Endothelial cell (in vitro differentiated cells): ENCODE results near the gene PROB1. TPM values are rescaled to one million over a fixed set of nuclear protein-coding genes. Genes with fewer than 3 reads are reported as not detected.
"Not testable (repeated sequence)": the region's sequence is repeated elsewhere in the genome, so short reads cannot be mapped to it uniquely, and the experiment has no call there.

Source experiments
- DNase-seq: peaks from one replicate; pipeline ENCODE4 v3.0.0; 2021; ENCODE audit warnings: low spot score
- H3K27ac Mint-ChIP-seq: one replicate; pipeline ENCODE4 v1.8.0; 2021; ENCODE audit warnings: mixed read lengths, inconsistent platforms; ENCODE audit not compliant: unreplicated experiment
- H3K27me3 Mint-ChIP-seq: one replicate; pipeline ENCODE4 v1.8.0; 2021; ENCODE audit warnings: mild to moderate bottlenecking, moderate library complexity, mixed read lengths, inconsistent platforms; ENCODE audit not compliant: unreplicated experiment
- H3K36me3 Mint-ChIP-seq: one replicate; pipeline ENCODE4 v1.8.0; 2021; ENCODE audit warnings: mild to moderate bottlenecking, low read depth, mixed read lengths, inconsistent platforms; ENCODE audit not compliant: unreplicated experiment
- H3K4me1 Mint-ChIP-seq: one replicate; pipeline ENCODE4 v1.8.0; 2021; ENCODE audit warnings: mild to moderate bottlenecking, mixed read lengths, inconsistent platforms; ENCODE audit not compliant: unreplicated experiment
- H3K4me3 Mint-ChIP-seq: one replicate; pipeline ENCODE4 v1.8.0; 2021; ENCODE audit warnings: mild to moderate bottlenecking, mixed read lengths, inconsistent platforms; ENCODE audit not compliant: unreplicated experiment
- H3K9me3 Mint-ChIP-seq: one replicate; pipeline ENCODE4 v1.8.0; 2021; ENCODE audit warnings: mixed read lengths, inconsistent platforms; ENCODE audit not compliant: unreplicated experiment
- total RNA-seq: library from RNA; stranded (reverse); fragmentation: NEBNext Ultra II Directional; extraction: Animal tissue kit (Norgen Biotek cat#: 25700); gene quantifications from one replicate; pipeline ENCODE4 v1.2.1, GENCODE V29; 2021; ENCODE audit not compliant: unreplicated experiment
- TF ChIP-seq, protein P1 (sequence below): fragments of 200-600 bp; sonication (generic); IDR thresholded peaks from one replicate; pipeline ENCODE4 v1.5.0; 2021; ENCODE audit warnings: antibody characterized with exemption; ENCODE audit not compliant: unreplicated experiment

PROB1 gene
- total RNA-seq, 1 donor from 2014 or later, result 7.3 TPM

DNA sequence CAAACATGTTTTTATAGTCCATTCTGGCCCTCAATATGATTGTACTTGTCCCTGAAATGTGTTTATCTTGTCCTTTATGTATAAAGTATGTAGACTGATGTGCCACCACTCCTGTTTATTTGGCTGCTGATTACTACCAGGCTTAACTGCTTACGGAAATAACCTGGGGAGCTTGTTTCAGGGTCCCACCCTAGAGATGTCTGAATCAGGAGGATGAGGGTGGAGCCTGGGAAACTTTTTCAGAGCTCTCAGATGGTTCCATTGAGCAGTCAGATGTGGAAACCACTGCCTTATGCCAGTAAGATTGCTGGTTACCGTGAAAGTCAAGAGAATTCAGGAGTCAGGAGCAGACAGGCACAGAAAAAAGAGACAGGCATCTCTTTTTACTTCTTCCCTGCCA is 31.0 kb downstream of the PROB1 start:
- no peaks in the 10 kb centered on the region for H3K27me3 Mint-ChIP-seq
- DNase-seq, result no peak
- peaks cover 6% of the 10 kb centered on the region for H3K4me1 Mint-ChIP-seq
- H3K36me3 Mint-ChIP-seq, result peaks cover 10% of the 10 kb centered on the region
- TF ChIP-seq, protein P1, sequence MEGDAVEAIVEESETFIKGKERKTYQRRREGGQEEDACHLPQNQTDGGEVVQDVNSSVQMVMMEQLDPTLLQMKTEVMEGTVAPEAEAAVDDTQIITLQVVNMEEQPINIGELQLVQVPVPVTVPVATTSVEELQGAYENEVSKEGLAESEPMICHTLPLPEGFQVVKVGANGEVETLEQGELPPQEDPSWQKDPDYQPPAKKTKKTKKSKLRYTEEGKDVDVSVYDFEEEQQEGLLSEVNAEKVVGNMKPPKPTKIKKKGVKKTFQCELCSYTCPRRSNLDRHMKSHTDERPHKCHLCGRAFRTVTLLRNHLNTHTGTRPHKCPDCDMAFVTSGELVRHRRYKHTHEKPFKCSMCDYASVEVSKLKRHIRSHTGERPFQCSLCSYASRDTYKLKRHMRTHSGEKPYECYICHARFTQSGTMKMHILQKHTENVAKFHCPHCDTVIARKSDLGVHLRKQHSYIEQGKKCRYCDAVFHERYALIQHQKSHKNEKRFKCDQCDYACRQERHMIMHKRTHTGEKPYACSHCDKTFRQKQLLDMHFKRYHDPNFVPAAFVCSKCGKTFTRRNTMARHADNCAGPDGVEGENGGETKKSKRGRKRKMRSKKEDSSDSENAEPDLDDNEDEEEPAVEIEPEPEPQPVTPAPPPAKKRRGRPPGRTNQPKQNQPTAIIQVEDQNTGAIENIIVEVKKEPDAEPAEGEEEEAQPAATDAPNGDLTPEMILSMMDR, result no peak
- no peak overlapping the region for H3K4me3 Mint-ChIP-seq
- H3K9me3 Mint-ChIP-seq, result no peaks in the 10 kb centered on the region
- H3K27ac Mint-ChIP-seq, result no peak overlapping the region

- Mint-ChIP-seq H3K27ac (no peak overlapping the region), H3K4me3 (no peak overlapping the region), H3K36me3 (peaks cover 7% of the 10 kb centered on the region)
Measured at GRCh38 chr5:139361835-139362429, 33.0 kb downstream of the PROB1 start.

GRCh38 chr5:139360384-139360783 is 34.5 kb downstream of the PROB1 start:
- TF ChIP-seq, protein P1, result no peak
- Mint-ChIP-seq H3K9me3 (no peaks in the 10 kb centered on the region), H3K36me3 (no peaks in the 10 kb centered on the region), H3K4me1 (no peaks in the 10 kb centered on the region), H3K27me3 (no peaks in the 10 kb centered on the region), H3K4me3 (no peak overlapping the region), H3K27ac (no peak overlapping the region)
- no peak for DNase-seq

More at GRCh38 chr5:139361835-139362429, 33.0 kb downstream of the PROB1 start:
- Mint-ChIP-seq H3K9me3 (no peaks in the 10 kb centered on the region), H3K27me3 (no peaks in the 10 kb centered on the region), H3K4me1 (peaks cover 6% of the 10 kb centered on the region)
- TF ChIP-seq, protein P1, result no peak
- no peak for DNase-seq

GRCh38 chr5:139358064-139358463 is 36.8 kb downstream of the PROB1 start:
- no peak overlapping the region for H3K27ac Mint-ChIP-seq
- peaks cover 3% of the 10 kb centered on the region for H3K36me3 Mint-ChIP-seq
- no peaks in the 10 kb centered on the region for H3K4me1 Mint-ChIP-seq
- DNase-seq, result no peak
- H3K27me3 Mint-ChIP-seq, result no peaks in the 10 kb centered on the region
- no peaks in the 10 kb centered on the region for H3K9me3 Mint-ChIP-seq
- H3K4me3 Mint-ChIP-seq, result no peak overlapping the region
- TF ChIP-seq, protein P1, result no peak

DNA sequence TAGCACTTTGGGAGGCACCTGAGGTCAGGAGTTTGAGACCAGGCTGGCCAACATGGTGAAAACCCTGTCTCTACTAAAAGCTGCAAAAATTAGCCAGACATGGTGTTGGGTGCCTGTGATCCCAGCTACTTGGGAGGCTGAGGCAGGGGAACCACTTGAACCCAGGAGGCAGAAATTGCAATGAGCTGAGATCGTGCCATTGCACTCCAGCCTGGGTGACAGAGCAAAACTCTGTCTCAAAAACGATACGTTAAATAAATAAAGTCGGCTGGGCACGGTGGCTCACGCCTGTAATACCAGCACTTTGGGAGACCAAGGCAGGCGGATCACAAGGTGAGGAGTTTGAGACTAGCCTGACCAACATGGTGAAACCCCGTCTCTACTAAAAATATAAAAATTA is 39.0 kb downstream of the PROB1 start:
- not testable (repeated sequence) for H3K36me3 Mint-ChIP-seq, H3K27me3 Mint-ChIP-seq, H3K27ac Mint-ChIP-seq, H3K9me3 Mint-ChIP-seq, H3K4me3 Mint-ChIP-seq, H3K4me1 Mint-ChIP-seq, DNase-seq
